Immature natural killer cell (primary cell): Measurements from ENCODE around the gene CLEC4M. TPM values are rescaled to one million over a fixed set of nuclear protein-coding genes. Genes with fewer than 3 reads are reported as not detected.
A peak's percentile ranks its signal among the peaks of the same experiment; 100 is the strongest.
"Not testable (repeated sequence)": the region's sequence is repeated elsewhere in the genome, so short reads cannot be mapped to it uniquely, and the experiment has no call there.

Experiments
- DNase-seq, 3 donors: peaks; one replicate each; pipeline ENCODE4 v3.0.0; 2022; ENCODE audit warnings: mixed read lengths in 1 of 3
- H3K27ac Mint-ChIP-seq, 6 donors: one replicate each; pipeline ENCODE4 v1.8.0; 2020; ENCODE audit warnings: mixed read lengths in 6 of 6, mild to moderate bottlenecking in 5 of 6, inconsistent platforms in 4 of 6, moderate library complexity in 3 of 6
- H3K27me3 Mint-ChIP-seq, 3 donors: one replicate each; pipeline ENCODE4 v1.8.0; 2020 to 2021; ENCODE audit warnings: low read depth in 3 of 3, mild to moderate bottlenecking in 3 of 3, mixed read lengths in 3 of 3, moderate library complexity in 3 of 3, inconsistent platforms in 1 of 3
- H3K36me3 Mint-ChIP-seq, 3 donors: one replicate each; pipeline ENCODE4 v1.8.0; 2020; ENCODE audit warnings: mixed read lengths in 3 of 3, inconsistent platforms in 2 of 3, mild to moderate bottlenecking in 2 of 3
- H3K4me1 Mint-ChIP-seq, 2 donors: one replicate each; pipeline ENCODE4 v1.8.0; 2020; ENCODE audit warnings: inconsistent platforms in 2 of 2, mild to moderate bottlenecking in 2 of 2, mixed read lengths in 2 of 2, moderate library complexity in 1 of 2
- H3K4me3 Mint-ChIP-seq, 5 donors: one replicate each; pipeline ENCODE4 v1.8.0; 2020; ENCODE audit warnings: mild to moderate bottlenecking in 5 of 5, mixed read lengths in 5 of 5, inconsistent platforms in 3 of 5, moderate library complexity in 3 of 5
- H3K9me3 Mint-ChIP-seq, 6 donors: one replicate each; pipeline ENCODE4 v1.8.0; 2020; ENCODE audit warnings: mild to moderate bottlenecking in 6 of 6, mixed read lengths in 6 of 6, inconsistent platforms in 4 of 6, moderate library complexity in 3 of 6
- polyA plus RNA-seq, 3 donors: library from polyadenylated mRNA; unstranded; fragments of 300-500 nt; fragmentation: Illumina TruSeq; gene quantifications; one replicate each; pipeline ENCODE4 v1.2.3, GENCODE V29; 2021

Gene CLEC4M
- polyA plus RNA-seq, 3 donors from 2014 or later = not detected

DNA sequence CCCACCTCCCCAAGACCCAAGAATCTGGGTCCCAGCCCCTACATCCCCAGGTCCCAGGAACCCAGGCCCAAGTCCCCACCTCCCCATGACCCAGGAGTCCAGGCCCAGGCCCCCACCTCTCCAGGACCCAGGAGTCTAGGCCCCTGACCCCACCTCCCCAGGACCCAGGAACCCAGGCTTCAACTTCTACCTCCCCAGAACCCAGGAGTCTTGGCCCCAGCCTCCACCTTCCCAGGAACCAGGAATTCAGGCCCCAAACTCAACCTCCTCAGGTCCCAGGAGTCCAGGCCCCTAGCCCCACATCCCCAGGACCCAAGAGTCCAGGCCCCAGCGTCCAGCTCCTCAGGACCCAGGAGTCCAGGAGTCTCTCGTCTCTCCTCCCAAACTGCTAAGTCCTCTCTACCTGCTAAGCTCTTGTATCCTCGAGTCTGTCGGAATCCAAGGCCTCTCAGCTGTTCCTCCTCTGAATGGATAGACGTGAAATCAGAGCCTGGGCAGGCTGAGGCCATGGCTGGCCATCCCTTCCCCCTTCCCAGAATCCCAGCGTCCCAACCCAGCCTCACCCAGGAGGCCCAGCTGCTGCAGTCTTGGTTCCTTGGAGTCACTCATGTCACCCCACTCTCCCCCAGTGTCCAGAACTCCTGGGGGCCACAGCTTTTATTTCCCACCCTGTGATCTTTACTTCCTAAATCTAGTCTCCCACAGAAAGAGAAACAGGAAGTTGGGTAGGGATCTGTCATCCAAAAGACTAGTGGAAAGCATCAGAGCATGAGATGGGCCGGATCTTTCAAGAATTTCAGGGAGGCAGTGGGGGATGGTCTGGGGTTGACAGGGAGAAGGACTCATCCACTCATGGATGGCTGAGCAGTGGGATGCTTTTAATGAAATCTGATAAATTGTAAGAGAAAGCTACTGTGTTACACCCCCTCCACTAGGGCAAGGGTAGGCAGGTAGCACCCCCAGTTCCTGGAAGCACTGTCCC, 15.8 kb upstream of the CLEC4M start, which contains the start of gene CD209:
CD209 (minus strand) TSS at position 632 of the 982 bp plus-strand sequence; CDS start at position 609, 23 bp downstream.
- no peak for DNase-seq
- Mint-ChIP-seq H3K36me3 (no peaks in the 10 kb centered on the region), H3K9me3 (peaks cover 0 to 3% (median 0%) of the 10 kb centered on the region in 6 donors), H3K27me3 (peaks cover 4 to 12% (median 11%) of the 10 kb centered on the region in 3 donors), H3K4me3 (no peak within 1 kb of the TSS), H3K27ac (no peak within 1 kb of the TSS), H3K4me1 (no peaks in the 10 kb centered on the region)

- H3K36me3 Mint-ChIP-seq = no peaks in the 10 kb centered on the region
- no peak overlapping the region for H3K4me3 Mint-ChIP-seq
- no peaks in the 10 kb centered on the region for H3K4me1 Mint-ChIP-seq
- peaks cover 0 to 3% (median 0%) of the 10 kb centered on the region in 6 donors for H3K9me3 Mint-ChIP-seq
- DNase-seq = no peak
- peaks cover 4 to 11% (median 11%) of the 10 kb centered on the region in 3 donors for H3K27me3 Mint-ChIP-seq
- H3K27ac Mint-ChIP-seq = no peak overlapping the region
These were observed 14.9 kb upstream of the CLEC4M start for GRCh38 chr19:7748171-7748570.

- H3K36me3 Mint-ChIP-seq = no peaks in the 10 kb centered on the region
- no peaks in the 10 kb centered on the region for H3K4me1 Mint-ChIP-seq
- no peak for DNase-seq
- H3K27ac Mint-ChIP-seq = no peak overlapping the region
- peaks cover 5 to 13% (median 7%) of the 10 kb centered on the region in 3 donors for H3K27me3 Mint-ChIP-seq
- no peak overlapping the region for H3K4me3 Mint-ChIP-seq
- H3K9me3 Mint-ChIP-seq = peaks cover 0 to 3% (median 0%) of the 10 kb centered on the region in 6 donors
These were observed 14.3 kb upstream of the CLEC4M start for GRCh38 chr19:7748756-7749155.

DNA sequence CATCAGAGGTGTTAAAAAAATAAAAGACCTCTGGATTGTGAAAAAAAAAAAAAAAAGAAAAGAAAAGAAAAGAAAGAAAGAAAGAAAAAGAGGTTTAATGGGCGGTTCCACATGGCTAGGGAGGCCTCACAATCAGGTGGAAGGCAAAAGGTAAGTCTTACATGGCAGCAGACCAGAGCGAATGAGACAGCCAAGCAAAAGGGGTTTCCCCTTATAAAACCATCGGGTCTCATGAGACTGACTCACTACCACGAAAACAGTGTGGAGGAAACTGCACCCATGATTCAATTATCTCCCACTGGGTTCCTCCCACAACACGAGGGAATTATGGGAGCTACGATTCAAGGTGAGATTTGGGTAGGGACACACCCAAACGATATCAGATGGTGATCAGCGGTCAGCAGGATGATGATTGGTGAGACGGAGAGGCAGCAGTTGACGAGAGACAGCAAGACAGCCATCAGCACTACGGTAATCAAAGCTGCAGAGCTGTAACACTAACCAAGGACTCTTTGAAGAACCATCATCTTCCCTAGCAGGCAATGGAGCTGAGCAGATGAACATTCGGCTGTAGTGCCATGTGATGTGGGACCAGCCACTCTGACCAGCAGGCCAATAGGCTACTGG, 11.8 kb upstream of the CLEC4M start:
- Mint-ChIP-seq H3K27me3 (peaks cover 2 to 14% (median 3%) of the 10 kb centered on the region in 3 donors), H3K4me1 (no peaks in the 10 kb centered on the region), H3K9me3 (peaks cover 3 to 9% (median 4%) of the 10 kb centered on the region in 6 donors), H3K27ac (peak overlapping the region in 1 of 6 donors; percentile 13), H3K36me3 (no peaks in the 10 kb centered on the region), H3K4me3 (no peak overlapping the region)
- DNase-seq = no peak

DNA sequence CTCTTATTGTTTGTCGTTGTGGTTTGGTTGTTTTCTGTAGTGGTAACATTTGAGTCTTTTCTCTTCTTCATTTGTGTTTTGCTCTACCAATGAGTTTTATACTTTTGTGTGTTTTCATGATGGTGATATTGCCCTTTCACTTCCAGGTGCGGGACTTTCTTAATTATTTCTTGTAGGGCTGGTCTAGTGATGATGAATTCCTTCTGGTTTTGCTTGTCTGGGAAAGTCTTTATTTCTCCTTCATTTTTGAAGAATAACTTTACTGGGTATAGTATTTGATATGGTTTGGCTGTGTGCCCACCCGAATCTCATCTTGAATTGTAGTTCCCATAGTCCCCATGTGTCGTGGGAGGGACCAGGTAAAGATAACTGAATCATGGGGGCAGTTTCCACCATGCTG, 6.8 kb upstream of the CLEC4M start:
- H3K9me3 Mint-ChIP-seq = peaks cover 20 to 39% (median 34%) of the 10 kb centered on the region in 6 donors
- peaks cover 6 to 7% (median 6%) of the 10 kb centered on the region in 3 donors for H3K36me3 Mint-ChIP-seq
- no peak overlapping the region for H3K27ac Mint-ChIP-seq
- no peaks in the 10 kb centered on the region for H3K4me1 Mint-ChIP-seq
- no peak for DNase-seq
- H3K4me3 Mint-ChIP-seq = no peak overlapping the region
- H3K27me3 Mint-ChIP-seq = peaks cover 2 to 13% (median 3%) of the 10 kb centered on the region in 3 donors

GRCh38 chr19:7757358-7757757, 5.7 kb upstream of the CLEC4M start:
- no peak overlapping the region for H3K4me3 Mint-ChIP-seq
- peaks cover 6 to 7% (median 6%) of the 10 kb centered on the region in 3 donors for H3K36me3 Mint-ChIP-seq
- peaks cover 2 to 18% (median 3%) of the 10 kb centered on the region in 3 donors for H3K27me3 Mint-ChIP-seq
- no peak for DNase-seq
- H3K9me3 Mint-ChIP-seq = peaks cover 20 to 39% (median 34%) of the 10 kb centered on the region in 6 donors
- H3K4me1 Mint-ChIP-seq = no peaks in the 10 kb centered on the region
- no peak overlapping the region for H3K27ac Mint-ChIP-seq

DNA sequence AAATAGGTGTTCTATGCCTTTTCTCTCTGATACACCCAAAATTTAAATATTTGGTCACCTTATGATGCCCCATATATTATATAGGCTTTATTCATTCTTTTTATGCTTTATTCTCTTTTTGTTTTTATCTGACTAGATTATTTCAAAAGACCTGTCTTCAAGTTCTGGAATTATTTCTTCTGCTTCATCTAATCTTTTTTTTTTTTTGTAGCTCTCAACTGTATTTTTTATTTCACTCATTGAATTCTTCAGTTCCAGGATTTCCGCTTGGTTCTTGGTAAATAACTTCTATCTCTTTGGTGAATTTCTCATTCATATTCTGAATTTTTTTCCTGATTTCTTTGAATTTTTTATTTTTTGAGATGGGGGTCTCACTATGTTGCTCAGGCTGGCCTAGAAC, 3.9 kb upstream of the CLEC4M start:
- H3K27me3 Mint-ChIP-seq = peaks cover 1 to 14% (median 2%) of the 10 kb centered on the region in 3 donors
- peaks cover 6 to 7% (median 6%) of the 10 kb centered on the region in 3 donors for H3K36me3 Mint-ChIP-seq
- DNase-seq = no peak
- peaks cover 20 to 39% (median 34%) of the 10 kb centered on the region in 6 donors for H3K9me3 Mint-ChIP-seq
- no peak overlapping the region for H3K4me3 Mint-ChIP-seq
- no peaks in the 10 kb centered on the region for H3K4me1 Mint-ChIP-seq
- no peak overlapping the region for H3K27ac Mint-ChIP-seq

GRCh38 chr19:7763696-7764095, 653 bp downstream of the CLEC4M start:
- Mint-ChIP-seq H3K27me3 (peaks cover 2 to 17% (median 8%) of the 10 kb centered on the region in 3 donors), H3K36me3 (peaks cover 0 to 6% (median 0%) of the 10 kb centered on the region in 3 donors), H3K4me3 (no peak overlapping the region), H3K4me1 (no peaks in the 10 kb centered on the region), H3K9me3 (peaks cover 8 to 13% (median 12%) of the 10 kb centered on the region in 6 donors), H3K27ac (no peak overlapping the region)
- DNase-seq = no peak

DNA sequence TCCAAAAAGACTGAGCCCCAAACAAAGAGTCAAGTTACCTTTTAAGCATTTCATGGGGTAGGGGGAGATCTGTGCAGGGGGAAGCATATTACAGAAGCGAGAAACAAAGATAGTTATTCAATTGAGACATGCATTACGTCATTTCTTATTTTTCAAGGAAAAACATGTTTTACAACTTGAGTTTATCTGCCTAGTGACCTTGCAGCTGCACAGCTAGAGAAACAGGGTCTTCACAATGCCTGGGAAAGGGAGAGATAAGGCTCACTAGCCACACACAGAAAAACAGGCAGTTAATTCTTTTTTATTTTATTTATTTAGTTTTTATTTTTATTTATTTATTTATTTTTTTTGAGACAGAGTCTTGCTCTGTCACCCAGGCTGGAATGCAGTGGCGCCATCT, 1.1 kb downstream of the CLEC4M start:
- not testable (repeated sequence) for H3K4me1 Mint-ChIP-seq, H3K27ac Mint-ChIP-seq, H3K36me3 Mint-ChIP-seq, H3K9me3 Mint-ChIP-seq, DNase-seq, H3K4me3 Mint-ChIP-seq
- H3K27me3 Mint-ChIP-seq = peaks cover 2 to 18% (median 8%) of the 10 kb centered on the region in 3 donors

- not testable (repeated sequence) for H3K27ac Mint-ChIP-seq, H3K9me3 Mint-ChIP-seq, H3K4me1 Mint-ChIP-seq, H3K36me3 Mint-ChIP-seq, DNase-seq, H3K4me3 Mint-ChIP-seq
- H3K27me3 Mint-ChIP-seq = peaks cover 2 to 24% (median 6%) of the 10 kb centered on the region in 3 donors
These were observed 2.0 kb downstream of the CLEC4M start for GRCh38 chr19:7765043-7765442.

GRCh38 chr19:7766535-7766934, 3.5 kb downstream of the CLEC4M start:
- H3K27ac Mint-ChIP-seq = no peak overlapping the region
- no peak overlapping the region for H3K4me3 Mint-ChIP-seq
- no peaks in the 10 kb centered on the region for H3K36me3 Mint-ChIP-seq
- H3K4me1 Mint-ChIP-seq = no peaks in the 10 kb centered on the region
- H3K9me3 Mint-ChIP-seq = no peaks in the 10 kb centered on the region
- peaks cover 2 to 24% (median 6%) of the 10 kb centered on the region in 3 donors for H3K27me3 Mint-ChIP-seq
- no peak for DNase-seq

- Mint-ChIP-seq H3K9me3 (no peaks in the 10 kb centered on the region), H3K27me3 (peaks cover 2 to 18% (median 6%) of the 10 kb centered on the region in 3 donors), H3K4me1 (peaks cover 2 to 6% of the 10 kb centered on the region in 2 donors), H3K4me3 (no peak overlapping the region), H3K36me3 (no peaks in the 10 kb centered on the region), H3K27ac (no peak overlapping the region)
- no peak for DNase-seq
These were observed 4.4 kb downstream of the CLEC4M start for GRCh38 chr19:7767487-7767886.

DNA sequence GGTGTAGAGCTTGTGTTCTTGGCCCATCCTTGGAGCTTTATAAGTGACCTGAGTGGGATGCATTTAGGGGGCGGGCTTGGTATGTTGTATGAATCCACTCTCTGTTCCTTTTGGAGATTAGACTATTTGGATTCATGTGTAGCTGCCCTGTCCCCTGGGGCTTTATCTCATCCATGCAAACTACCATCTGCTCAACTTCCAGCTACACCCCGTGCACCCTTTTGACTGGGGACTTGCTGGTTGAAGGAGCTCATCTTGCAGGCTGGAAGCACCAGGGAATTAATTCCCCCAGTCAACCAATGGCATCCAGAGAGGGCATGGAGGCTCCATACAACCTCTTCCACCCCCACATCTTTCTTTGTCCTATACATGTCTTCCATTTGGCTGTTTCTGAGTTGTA, 6.1 kb downstream of the CLEC4M start:
- DNase-seq = no peak
- Mint-ChIP-seq H3K4me3 (no peak overlapping the region), H3K9me3 (no peaks in the 10 kb centered on the region), H3K4me1 (peaks cover 8 to 13% of the 10 kb centered on the region in 2 donors), H3K27ac (no peak overlapping the region), H3K36me3 (no peaks in the 10 kb centered on the region), H3K27me3 (peaks cover 2 to 18% (median 8%) of the 10 kb centered on the region in 3 donors)

DNA sequence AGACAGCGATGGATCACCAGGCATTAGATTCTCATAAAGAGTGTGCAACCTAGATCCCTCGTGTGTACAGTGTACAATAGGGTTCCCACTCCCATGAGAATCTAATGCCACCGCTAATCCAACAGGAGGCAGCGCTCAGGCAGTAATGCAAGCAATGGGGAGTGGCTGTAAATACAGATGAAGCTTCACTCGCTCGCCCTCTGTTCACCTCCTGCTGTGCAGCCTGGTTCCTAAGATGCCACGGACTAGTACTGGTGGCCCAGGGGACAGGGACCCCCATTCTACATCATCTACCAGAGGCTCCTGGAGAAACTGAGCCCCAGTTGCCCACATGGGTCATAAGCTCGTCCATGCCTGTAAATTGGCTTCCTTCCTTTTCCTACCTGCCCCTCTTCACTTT, 8.0 kb downstream of the CLEC4M start:
- Mint-ChIP-seq H3K4me3 (no peak overlapping the region), H3K36me3 (no peaks in the 10 kb centered on the region), H3K27me3 (peaks cover 2 to 18% (median 10%) of the 10 kb centered on the region in 3 donors), H3K4me1 (peaks cover 8 to 13% of the 10 kb centered on the region in 2 donors), H3K27ac (no peak overlapping the region), H3K9me3 (no peaks in the 10 kb centered on the region)
- DNase-seq = no peak
